Small intestine (tissue), 7 donors: ENCODE data around the gene DNAI7. TPM values are rescaled to one million over a fixed set of nuclear protein-coding genes. Genes with fewer than 3 reads are reported as not detected.

Source experiments
- DNase-seq, 2 donors: peaks; one replicate each; pipeline versions ENCODE4 v3.0.0 to v3.0.0-alpha.2; 2013
- FAIRE-seq: peaks from 2 replicates; lab custom pipeline; 2012; peaks lifted over from hg19 to GRCh38; lab: Jason Lieb, UNC
- H3K27ac ChIP-seq, 3 donors: one replicate each; pipeline ENCODE4 v1.5.1; 2013; ENCODE audit warnings: low read length in 2 of 3, mild to moderate bottlenecking in 2 of 3, control low read depth in 1 of 3, inconsistent platforms in 1 of 3, low read depth in 1 of 3, moderate library complexity in 1 of 3
- H3K27me3 ChIP-seq, 3 donors: one replicate each; pipeline ENCODE4 v1.6.1; 2013; ENCODE audit warnings: low read length in 3 of 3, inconsistent platforms in 1 of 3; ENCODE audit not compliant: control insufficient read depth in 3 of 3, insufficient read depth in 3 of 3
- H3K36me3 ChIP-seq, 3 donors: one replicate each; pipeline ENCODE4 v1.6.1; 2013; ENCODE audit warnings: low read length in 3 of 3, inconsistent platforms in 1 of 3, low read depth in 1 of 3, mild to moderate bottlenecking in 1 of 3, moderate library complexity in 1 of 3; ENCODE audit not compliant: control insufficient read depth in 3 of 3, insufficient read depth in 2 of 3
- H3K4me1 ChIP-seq, 3 donors: one replicate each; pipeline ENCODE4 v1.6.1; 2013; ENCODE audit warnings: low read length in 2 of 3, inconsistent platforms in 1 of 3, low read depth in 1 of 3, mild to moderate bottlenecking in 1 of 3, moderate library complexity in 1 of 3; ENCODE audit not compliant: control insufficient read depth in 3 of 3, insufficient read depth in 2 of 3
- H3K4me3 ChIP-seq, 3 donors: one replicate each; pipeline ENCODE4 v1.5.1; 2013; ENCODE audit warnings: low read length in 3 of 3, control low read depth in 1 of 3, inconsistent platforms in 1 of 3, low read depth in 1 of 3, mild to moderate bottlenecking in 1 of 3, moderate library complexity in 1 of 3
- H3K9me3 ChIP-seq, 2 donors: one replicate each; pipeline ENCODE4 v1.6.1; 2013; ENCODE audit warnings: low read depth in 1 of 2, low read length in 1 of 2; ENCODE audit not compliant: control insufficient read depth in 2 of 2, insufficient read depth in 1 of 2
- WGBS, 3 donors: extraction: QIAGEN DNeasy Blood & Tissue Kit; methylation state at CpG; one replicate each; pipeline ENCODE4 v1.1.7; 2013; 5-methylcytosine and 5-hydroxymethylcytosine counted together
- polyA plus RNA-seq, 4 donors: library from polyadenylated mRNA; stranded (reverse) in 3 of 4; unstranded in 1 of 4; fragments of 200-250 nt in 3 of 4; fragments of 120-200 nt in 1 of 4; gene quantifications; one replicate each; pipeline versions ENCODE4 v1.2.1 to v1.2.3, GENCODE V29; 2013
- donor health status: healthy with polysubstance abuse.
- donor health status: control.
- donor health status: control.
- donor health status: Bipolar disorder and iron deficiency.
- donor health status: healthy.

Gene DNAI7
- polyA plus RNA-seq, 4 donors: 0.04 to 0.22 TPM; not detected in 2

DNA sequence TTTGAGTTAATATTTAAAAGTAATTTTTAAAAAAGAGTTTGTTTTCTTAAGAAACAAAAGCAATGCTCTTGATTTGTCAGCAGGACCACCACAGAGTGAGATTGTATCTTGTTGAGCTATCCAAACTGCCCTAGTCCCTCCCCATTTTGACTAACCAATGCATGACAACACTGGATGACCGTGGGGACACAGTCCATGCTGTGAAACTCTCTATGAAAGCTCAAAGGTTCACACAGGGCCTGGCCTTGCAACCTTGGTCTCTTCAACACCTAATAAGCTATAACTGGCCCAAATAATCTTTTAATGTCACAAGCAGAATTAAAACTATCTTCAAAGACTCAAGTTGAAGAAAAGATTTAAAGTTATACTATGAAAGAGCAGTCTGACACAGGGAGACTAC lies 13.6 kb upstream of the DNAI7 start:
- no peaks in the 10 kb centered on the region for H3K9me3 ChIP-seq
- H3K36me3 ChIP-seq: peaks cover 0 to 13% (median 2%) of the 10 kb centered on the region in 3 donors
- FAIRE-seq: no peak
- WGBS, 3 donors: 24 to 71% (median 52%) methylated on average over 1 of the region's 1 CpG
- no peak overlapping the region for H3K4me3 ChIP-seq
- peak overlapping the region in 1 of 3 donors; percentile 14 for H3K27ac ChIP-seq
- DNase-seq: peak; percentile 56 to 68
- H3K4me1 ChIP-seq: peaks cover 0 to 2% (median 0%) of the 10 kb centered on the region in 3 donors
- no peaks in the 10 kb centered on the region for H3K27me3 ChIP-seq

DNA sequence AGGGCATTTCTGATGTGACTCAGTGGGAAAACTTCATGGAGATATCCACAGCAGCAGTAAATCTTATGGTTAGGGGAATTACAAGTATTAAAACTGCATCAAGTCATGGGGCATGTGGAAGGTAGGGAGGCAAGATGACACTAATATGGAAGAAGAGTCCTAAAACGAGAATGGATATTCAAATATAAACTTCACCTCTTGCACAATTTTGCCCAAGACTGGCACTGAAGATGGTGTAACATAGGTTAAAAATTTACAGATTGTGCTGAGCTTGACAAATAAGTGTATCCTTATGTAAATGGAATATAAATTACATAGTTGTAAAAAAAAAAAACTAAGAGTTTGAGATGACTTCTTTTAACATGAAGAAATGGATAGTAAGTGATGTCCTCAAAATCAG lies 12.9 kb upstream of the DNAI7 start:
- no peak for DNase-seq
- Histone ChIP-seq H3K27ac (peak overlapping the region in 1 of 3 donors; percentile 2), H3K36me3 (peaks cover 0 to 13% (median 2%) of the 10 kb centered on the region in 3 donors), H3K4me3 (no peak overlapping the region), H3K27me3 (no peaks in the 10 kb centered on the region), H3K9me3 (no peaks in the 10 kb centered on the region), H3K4me1 (peaks cover 0 to 3% (median 2%) of the 10 kb centered on the region in 3 donors)
- WGBS, 3 donors: 73 to 81% (median 79%) methylated on average over 1 of the region's 1 CpG
- FAIRE-seq: no peak

DNA sequence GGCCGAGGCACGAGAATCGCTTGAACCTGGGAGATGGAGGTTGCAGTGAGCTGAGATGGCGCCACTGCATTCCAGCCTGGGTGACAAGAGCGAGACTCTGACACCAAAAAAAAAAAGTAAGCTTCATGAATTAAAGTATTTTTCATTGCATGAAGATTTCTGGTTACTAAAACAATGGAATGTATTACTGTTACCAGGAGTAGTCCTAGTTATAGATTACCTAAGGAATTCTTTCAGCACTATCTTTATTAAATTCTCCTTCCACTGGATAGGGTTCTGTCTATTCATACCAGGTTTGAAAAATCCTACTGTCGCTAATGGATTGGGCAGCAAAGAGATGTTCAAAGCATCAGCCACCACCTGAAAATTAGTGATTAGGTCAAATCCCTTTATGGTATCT lies 12.5 kb upstream of the DNAI7 start:
- no peaks in the 10 kb centered on the region for H3K27me3 ChIP-seq
- no peak for FAIRE-seq
- no peaks in the 10 kb centered on the region for H3K9me3 ChIP-seq
- H3K4me3 ChIP-seq: no peak overlapping the region
- peaks cover 0 to 3% (median 3%) of the 10 kb centered on the region in 3 donors for H3K4me1 ChIP-seq
- WGBS, 3 donors: 98 to 99% (median 99%) methylated on average over 6 of the region's 6 CpGs
- H3K27ac ChIP-seq: no peak overlapping the region
- H3K36me3 ChIP-seq: peaks cover 0 to 11% (median 2%) of the 10 kb centered on the region in 3 donors
- DNase-seq: no peak

DNA sequence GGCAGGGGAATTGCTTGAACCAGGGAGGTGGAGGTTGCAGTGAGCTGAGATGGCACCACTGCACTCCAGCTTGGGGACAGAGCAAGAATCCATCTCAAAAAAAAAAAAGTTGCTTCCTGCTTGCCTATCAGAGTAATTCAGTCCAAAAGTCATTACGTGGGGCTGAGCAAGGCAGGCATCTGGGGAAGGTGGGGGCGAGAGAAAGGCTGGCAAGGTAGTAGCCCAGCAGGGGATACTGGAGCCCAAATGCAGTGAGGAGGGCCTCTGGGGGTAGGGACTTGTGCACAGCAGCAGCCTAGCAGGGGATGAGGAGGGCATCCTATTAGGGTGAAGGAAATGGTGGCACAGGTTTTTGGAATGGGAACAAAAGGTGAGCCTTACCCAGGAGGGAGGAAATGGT lies 7.2 kb upstream of the DNAI7 start:
- Histone ChIP-seq H3K27ac (peak overlapping the region in 1 of 3 donors; percentile 16), H3K36me3 (peaks cover 0 to 7% (median 0%) of the 10 kb centered on the region in 3 donors), H3K4me3 (no peak overlapping the region), H3K9me3 (no peaks in the 10 kb centered on the region), H3K27me3 (no peaks in the 10 kb centered on the region), H3K4me1 (peaks cover 0 to 7% (median 5%) of the 10 kb centered on the region in 3 donors)
- no peak for FAIRE-seq
- WGBS, 3 donors: 24 to 65% (median 37%) methylated on average over 2 of the region's 2 CpGs
- peak; percentile 48 to 54 for DNase-seq

DNA sequence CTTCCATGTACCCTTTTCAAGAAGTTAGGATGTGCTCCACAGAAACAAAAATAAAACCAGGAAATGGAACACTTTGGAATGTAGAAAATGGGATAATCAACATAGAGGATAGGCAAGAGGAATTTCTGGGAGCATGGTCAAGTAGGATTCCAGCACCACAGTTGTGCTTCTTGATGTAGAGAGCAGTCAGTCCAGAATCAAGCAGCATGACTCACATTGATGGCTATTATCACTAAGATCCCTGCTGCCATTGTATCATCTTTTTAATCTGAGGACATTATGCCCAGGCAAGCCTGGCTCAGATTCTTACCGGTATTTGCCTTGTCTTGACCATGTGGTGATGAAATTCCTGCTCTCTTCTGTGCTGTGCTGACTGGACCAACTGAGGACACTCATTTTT lies 5.7 kb upstream of the DNAI7 start:
- 92 to 100% (median 95%) methylated on average over 1 of the region's 1 CpG for WGBS, 3 donors
- Histone ChIP-seq H3K9me3 (no peaks in the 10 kb centered on the region), H3K4me3 (no peak overlapping the region), H3K27ac (no peak overlapping the region), H3K4me1 (peaks cover 0 to 13% (median 10%) of the 10 kb centered on the region in 3 donors), H3K27me3 (no peaks in the 10 kb centered on the region), H3K36me3 (peaks cover 0 to 5% (median 0%) of the 10 kb centered on the region in 3 donors)
- no peak for DNase-seq
- no peak for FAIRE-seq

DNA sequence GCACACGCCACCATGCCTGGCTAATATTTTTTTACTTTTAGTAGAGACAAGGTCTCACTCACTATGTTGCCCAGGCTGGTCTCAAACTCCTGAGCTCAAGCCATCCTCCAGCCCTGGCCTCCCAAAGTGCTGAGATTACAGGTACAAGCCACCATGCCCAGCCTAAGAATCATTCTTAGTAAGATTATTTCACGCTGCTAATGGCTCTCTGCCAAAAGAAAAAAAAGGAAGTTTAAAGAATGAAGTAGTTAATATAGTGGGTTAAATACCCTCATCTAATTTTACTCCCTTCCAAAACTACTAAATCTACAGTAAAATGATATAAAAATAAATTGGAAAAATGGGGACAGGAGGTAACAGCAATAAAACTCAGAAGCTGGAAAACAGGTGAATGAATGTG lies 2.6 kb upstream of the DNAI7 start:
- Histone ChIP-seq H3K27ac (no peak overlapping the region), H3K4me1 (peaks cover 0 to 16% (median 8%) of the 10 kb centered on the region in 3 donors), H3K9me3 (no peaks in the 10 kb centered on the region), H3K27me3 (no peaks in the 10 kb centered on the region), H3K36me3 (peaks cover 0 to 5% (median 0%) of the 10 kb centered on the region in 3 donors), H3K4me3 (no peak overlapping the region)
- FAIRE-seq (no peak), DNase-seq (no peak)
- 55 to 66% (median 58%) methylated on average over 2 of the region's 2 CpGs for WGBS, 3 donors

DNA sequence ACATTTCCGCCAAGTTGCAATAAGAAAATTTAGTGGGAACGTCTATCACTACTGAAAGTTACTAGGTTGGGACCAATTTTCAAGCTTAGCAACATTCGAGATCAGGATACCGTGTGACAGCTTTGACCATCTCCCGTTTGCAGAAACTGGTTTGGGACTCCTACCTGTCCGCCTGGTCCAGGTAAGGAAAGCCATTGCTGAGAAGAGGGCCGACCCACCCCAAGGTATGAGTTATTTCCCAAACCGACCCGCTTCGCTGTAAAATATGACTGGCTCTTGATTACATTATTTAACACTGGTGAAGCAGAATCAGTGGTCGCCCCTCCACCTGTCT lies 271 bp downstream of the DNAI7 start:
- H3K4me1 ChIP-seq: peaks cover 0 to 11% (median 3%) of the 10 kb centered on the region in 3 donors
- H3K27ac ChIP-seq: peak overlapping the region; percentile 54 to 99 (median 99)
- FAIRE-seq: no peak
- no peaks in the 10 kb centered on the region for H3K36me3 ChIP-seq
- H3K9me3 ChIP-seq: no peaks in the 10 kb centered on the region
- WGBS, 3 donors: 7 to 9% (median 8%) methylated on average over 11 of the region's 11 CpGs
- no peaks in the 10 kb centered on the region for H3K27me3 ChIP-seq
- no peak for DNase-seq
- H3K4me3 ChIP-seq: peak overlapping the region; percentile 75 to 93 (median 86)

DNA sequence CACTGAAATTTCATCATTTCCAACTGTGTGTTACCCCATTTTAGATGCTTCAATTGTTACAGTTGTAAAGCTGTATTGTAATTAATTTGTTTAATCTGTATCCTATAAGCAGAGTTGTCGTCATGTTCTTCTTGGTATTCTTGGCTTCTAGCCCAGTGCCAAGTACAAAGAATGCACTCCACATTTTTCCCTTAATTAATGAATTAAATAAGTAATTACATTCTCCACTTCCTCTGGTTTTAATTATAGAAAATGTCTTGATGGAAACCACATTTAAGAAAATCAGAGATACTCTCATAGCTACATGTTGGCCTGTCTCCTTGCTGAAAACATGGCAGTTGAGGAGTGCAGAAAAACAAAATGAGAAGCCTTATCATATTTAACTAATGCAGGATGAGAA lies 746 bp downstream of the DNAI7 start:
- DNase-seq (no peak), FAIRE-seq (no peak)
- Histone ChIP-seq H3K27ac (no peak overlapping the region), H3K4me1 (peaks cover 0 to 11% (median 3%) of the 10 kb centered on the region in 3 donors), H3K36me3 (no peaks in the 10 kb centered on the region), H3K9me3 (no peaks in the 10 kb centered on the region), H3K27me3 (no peaks in the 10 kb centered on the region), H3K4me3 (no peak overlapping the region)
- WGBS, 3 donors: 18 to 33% (median 28%) methylated on average over 1 of the region's 1 CpG

DNA sequence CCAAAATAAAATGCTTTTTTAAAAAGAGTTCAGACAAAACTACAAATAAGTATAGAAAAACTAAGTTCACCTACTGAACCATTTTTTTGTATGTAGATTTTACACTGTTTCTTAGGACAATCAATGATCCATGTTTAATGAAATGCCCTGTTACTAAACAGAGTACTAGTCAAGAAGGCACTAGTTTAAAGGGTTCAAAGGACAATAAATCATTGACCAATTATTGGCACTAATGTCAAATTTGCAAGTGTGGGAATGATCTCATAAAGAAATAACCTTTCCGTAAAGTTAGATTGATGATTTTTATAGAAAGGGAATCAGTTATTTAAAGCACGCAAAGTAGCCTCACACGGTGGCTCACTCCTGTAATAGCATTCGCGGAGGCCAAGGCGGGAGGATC lies 4.2 kb downstream of the DNAI7 start:
- Histone ChIP-seq H3K9me3 (no peaks in the 10 kb centered on the region), H3K36me3 (no peaks in the 10 kb centered on the region), H3K27ac (no peak overlapping the region), H3K27me3 (no peaks in the 10 kb centered on the region), H3K4me3 (no peak overlapping the region), H3K4me1 (peaks cover 0 to 3% (median 0%) of the 10 kb centered on the region in 3 donors)
- WGBS, 3 donors: 88 to 97% (median 96%) methylated on average over 6 of the region's 6 CpGs
- DNase-seq (no peak), FAIRE-seq (no peak)
